Measurements from ENCODE around the gene CCDC80.

Gene CCDC80, protein sequence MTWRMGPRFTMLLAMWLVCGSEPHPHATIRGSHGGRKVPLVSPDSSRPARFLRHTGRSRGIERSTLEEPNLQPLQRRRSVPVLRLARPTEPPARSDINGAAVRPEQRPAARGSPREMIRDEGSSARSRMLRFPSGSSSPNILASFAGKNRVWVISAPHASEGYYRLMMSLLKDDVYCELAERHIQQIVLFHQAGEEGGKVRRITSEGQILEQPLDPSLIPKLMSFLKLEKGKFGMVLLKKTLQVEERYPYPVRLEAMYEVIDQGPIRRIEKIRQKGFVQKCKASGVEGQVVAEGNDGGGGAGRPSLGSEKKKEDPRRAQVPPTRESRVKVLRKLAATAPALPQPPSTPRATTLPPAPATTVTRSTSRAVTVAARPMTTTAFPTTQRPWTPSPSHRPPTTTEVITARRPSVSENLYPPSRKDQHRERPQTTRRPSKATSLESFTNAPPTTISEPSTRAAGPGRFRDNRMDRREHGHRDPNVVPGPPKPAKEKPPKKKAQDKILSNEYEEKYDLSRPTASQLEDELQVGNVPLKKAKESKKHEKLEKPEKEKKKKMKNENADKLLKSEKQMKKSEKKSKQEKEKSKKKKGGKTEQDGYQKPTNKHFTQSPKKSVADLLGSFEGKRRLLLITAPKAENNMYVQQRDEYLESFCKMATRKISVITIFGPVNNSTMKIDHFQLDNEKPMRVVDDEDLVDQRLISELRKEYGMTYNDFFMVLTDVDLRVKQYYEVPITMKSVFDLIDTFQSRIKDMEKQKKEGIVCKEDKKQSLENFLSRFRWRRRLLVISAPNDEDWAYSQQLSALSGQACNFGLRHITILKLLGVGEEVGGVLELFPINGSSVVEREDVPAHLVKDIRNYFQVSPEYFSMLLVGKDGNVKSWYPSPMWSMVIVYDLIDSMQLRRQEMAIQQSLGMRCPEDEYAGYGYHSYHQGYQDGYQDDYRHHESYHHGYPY

DNA sequence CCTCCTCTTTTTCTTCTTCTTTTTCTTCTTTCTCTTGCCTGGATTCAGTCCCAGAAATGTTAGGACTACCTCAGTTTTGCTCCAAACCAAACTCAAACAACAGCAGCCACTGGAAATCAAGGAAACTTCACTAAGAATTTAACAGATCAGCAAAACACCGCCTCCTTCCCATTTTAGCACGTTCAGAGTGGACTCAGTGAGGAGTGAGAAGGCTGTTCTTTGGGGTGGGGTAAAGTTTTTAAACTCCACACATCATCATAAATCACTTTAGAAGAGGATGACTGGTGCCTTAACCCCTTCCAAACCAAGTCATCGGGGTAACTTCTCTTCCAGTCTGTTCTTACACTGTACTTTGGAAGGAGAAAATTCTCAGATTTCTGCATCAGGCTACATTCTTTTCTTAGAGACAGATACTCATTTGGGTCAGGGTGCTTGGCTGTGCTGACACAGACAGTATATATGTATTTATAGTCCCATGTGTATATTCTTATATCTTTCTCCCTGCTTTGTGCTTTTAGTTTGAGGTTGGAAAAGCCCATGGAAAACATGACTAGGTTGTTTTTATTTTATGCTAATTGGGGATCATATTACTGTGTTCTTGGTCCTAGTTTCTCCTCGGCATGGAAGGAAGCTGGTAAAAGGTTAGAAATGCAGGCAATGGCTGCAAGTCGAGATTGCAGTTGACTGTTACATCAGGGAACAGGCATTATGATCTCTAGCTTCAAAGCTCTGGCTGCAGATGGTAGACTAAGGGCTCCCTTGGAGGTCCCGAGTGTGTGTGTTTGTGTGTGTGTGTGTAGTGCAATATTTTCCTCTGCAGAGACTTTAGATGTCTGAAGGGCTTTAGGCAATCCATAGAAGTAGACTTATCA is at the start of gene CCDC80:
Gene CCDC80, minus strand, starts transcription at position 214 of the 872 bp plus-strand sequence. CDS start 1,238 bp downstream, outside the sequence.
- no peak for TF ChIP-seq MAX (IDR thresholded peaks at IDR 0.05)
- TF ChIP-seq CREB1 (IDR thresholded peaks at IDR 0.05; ENCODE audit: low read depth), result no peak
- TF ChIP-seq TAF1 (IDR thresholded peaks at IDR 0.05; ENCODE audit: low read depth), result no peak
- no peak for TF ChIP-seq TCF12 (IDR thresholded peaks at IDR 0.05; ENCODE audit: low read depth)
- TF ChIP-seq CEBPB (IDR thresholded peaks at IDR 0.05), result no peak
- no peak for TF ChIP-seq RAD21 (IDR thresholded peaks at IDR 0.05; ENCODE audit: low read depth)
- TF ChIP-seq EGR1 (IDR thresholded peaks at IDR 0.05), result no peak
- TF ChIP-seq ZBTB7A (IDR thresholded peaks at IDR 0.05; ENCODE audit: low read depth), result no peak
- TF ChIP-seq FOXM1 (IDR thresholded peaks at IDR 0.05; ENCODE audit: borderline replicate concordance, low read depth), result no peak

GRCh38 chr3:112689989-112690388 is 49.0 kb upstream of the CCDC80 start:
- no peak for TF ChIP-seq ZBTB7A (IDR thresholded peaks at IDR 0.05; ENCODE audit: low read depth)
- no peak for TF ChIP-seq RAD21 (IDR thresholded peaks at IDR 0.05; ENCODE audit: low read depth)
- TF ChIP-seq EP300 (IDR thresholded peaks at IDR 0.05; ENCODE audit: borderline replicate concordance), result no peak
- no peak for TF ChIP-seq CEBPB (IDR thresholded peaks at IDR 0.05)
- TF ChIP-seq CREB1 (IDR thresholded peaks at IDR 0.05; ENCODE audit: low read depth), result no peak
- no peak for TF ChIP-seq TEAD4 (IDR thresholded peaks at IDR 0.05)
- TF ChIP-seq YY1 (IDR thresholded peaks at IDR 0.05; ENCODE audit: low read depth), result no peak

GRCh38 chr3:112689385-112689784 is 48.4 kb upstream of the CCDC80 start:
- no peak for TF ChIP-seq CEBPB (IDR thresholded peaks at IDR 0.05)
- TF ChIP-seq EP300 (IDR thresholded peaks at IDR 0.05; ENCODE audit: borderline replicate concordance), result no peak
- TF ChIP-seq USF1 (IDR thresholded peaks at IDR 0.05), result no peak
- no peak for TF ChIP-seq RAD21 (IDR thresholded peaks at IDR 0.05; ENCODE audit: low read depth)
- no peak for TF ChIP-seq REST (IDR thresholded peaks at IDR 0.05; ENCODE audit: low read depth)
- no peak for TF ChIP-seq TEAD4 (IDR thresholded peaks at IDR 0.05)
- no peak for TF ChIP-seq TAF1 (IDR thresholded peaks at IDR 0.05; ENCODE audit: low read depth)
- no peak for TF ChIP-seq ZBTB7A (IDR thresholded peaks at IDR 0.05; ENCODE audit: low read depth)
- TF ChIP-seq FOXM1 (IDR thresholded peaks at IDR 0.05; ENCODE audit: borderline replicate concordance, low read depth), result no peak
- no peak for TF ChIP-seq YY1 (IDR thresholded peaks at IDR 0.05; ENCODE audit: low read depth)
- no peak for TF ChIP-seq NFIC (IDR thresholded peaks at IDR 0.05)
- TF ChIP-seq EGR1 (IDR thresholded peaks at IDR 0.05), result no peak
- no peak for TF ChIP-seq MAX (IDR thresholded peaks at IDR 0.05)
- TF ChIP-seq CREB1 (IDR thresholded peaks at IDR 0.05; ENCODE audit: low read depth), result no peak
- no peak for TF ChIP-seq TCF12 (IDR thresholded peaks at IDR 0.05; ENCODE audit: low read depth)

GRCh38 chr3:112688819-112689218 is 47.9 kb upstream of the CCDC80 start:
- TF ChIP-seq ZBTB7A (IDR thresholded peaks at IDR 0.05; ENCODE audit: low read depth), result no peak
- TF ChIP-seq FOXM1 (IDR thresholded peaks at IDR 0.05; ENCODE audit: borderline replicate concordance, low read depth), result no peak
- TF ChIP-seq EGR1 (IDR thresholded peaks at IDR 0.05), result no peak
- no peak for TF ChIP-seq CEBPB (IDR thresholded peaks at IDR 0.05)
- TF ChIP-seq TCF12 (IDR thresholded peaks at IDR 0.05; ENCODE audit: low read depth), result no peak
- no peak for TF ChIP-seq YY1 (IDR thresholded peaks at IDR 0.05; ENCODE audit: low read depth)
- TF ChIP-seq TEAD4 (IDR thresholded peaks at IDR 0.05), result no peak
- no peak for TF ChIP-seq MAX (IDR thresholded peaks at IDR 0.05)
- TF ChIP-seq USF1 (IDR thresholded peaks at IDR 0.05), result no peak
- no peak for TF ChIP-seq EP300 (IDR thresholded peaks at IDR 0.05; ENCODE audit: borderline replicate concordance)
- no peak for TF ChIP-seq RAD21 (IDR thresholded peaks at IDR 0.05; ENCODE audit: low read depth)
- TF ChIP-seq CREB1 (IDR thresholded peaks at IDR 0.05; ENCODE audit: low read depth), result no peak
- TF ChIP-seq TAF1 (IDR thresholded peaks at IDR 0.05; ENCODE audit: low read depth), result no peak
- no peak for TF ChIP-seq NFIC (IDR thresholded peaks at IDR 0.05)

GRCh38 chr3:112688085-112688769 is 47.3 kb upstream of the CCDC80 start:
- TF ChIP-seq TCF12 (IDR thresholded peaks at IDR 0.05; ENCODE audit: low read depth), result no peak
- TF ChIP-seq EGR1 (IDR thresholded peaks at IDR 0.05), result no peak
- no peak for TF ChIP-seq CREB1 (IDR thresholded peaks at IDR 0.05; ENCODE audit: low read depth)
- TF ChIP-seq RAD21 (IDR thresholded peaks at IDR 0.05; ENCODE audit: low read depth), result no peak
- TF ChIP-seq YY1 (IDR thresholded peaks at IDR 0.05; ENCODE audit: low read depth), result no peak
- no peak for TF ChIP-seq CEBPB (IDR thresholded peaks at IDR 0.05)
- no peak for TF ChIP-seq FOXM1 (IDR thresholded peaks at IDR 0.05; ENCODE audit: borderline replicate concordance, low read depth)
